Measurements from ENCODE around the gene TMEM117.

DNA sequence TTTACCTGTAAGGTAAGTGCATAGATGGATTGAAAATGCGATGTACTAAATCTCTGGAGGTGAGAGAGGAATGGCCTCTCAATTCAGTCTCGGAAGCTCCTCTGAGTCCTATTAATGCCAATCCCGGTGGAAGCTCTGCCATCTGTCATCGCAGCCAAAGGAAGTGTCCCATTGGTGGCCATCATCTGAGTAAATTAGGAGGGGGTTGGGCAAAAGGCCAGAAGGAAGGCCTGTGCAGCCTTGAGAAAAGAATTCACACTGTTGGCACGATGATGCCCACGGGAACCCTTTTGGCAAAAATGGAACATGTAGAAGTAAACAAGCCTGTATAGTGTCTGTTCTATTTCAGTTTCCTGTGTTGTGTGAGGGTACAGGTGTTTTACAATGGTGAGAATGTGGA is 545.5 kb downstream of the TMEM117 start:
- TF ChIP-seq, protein P1, sequence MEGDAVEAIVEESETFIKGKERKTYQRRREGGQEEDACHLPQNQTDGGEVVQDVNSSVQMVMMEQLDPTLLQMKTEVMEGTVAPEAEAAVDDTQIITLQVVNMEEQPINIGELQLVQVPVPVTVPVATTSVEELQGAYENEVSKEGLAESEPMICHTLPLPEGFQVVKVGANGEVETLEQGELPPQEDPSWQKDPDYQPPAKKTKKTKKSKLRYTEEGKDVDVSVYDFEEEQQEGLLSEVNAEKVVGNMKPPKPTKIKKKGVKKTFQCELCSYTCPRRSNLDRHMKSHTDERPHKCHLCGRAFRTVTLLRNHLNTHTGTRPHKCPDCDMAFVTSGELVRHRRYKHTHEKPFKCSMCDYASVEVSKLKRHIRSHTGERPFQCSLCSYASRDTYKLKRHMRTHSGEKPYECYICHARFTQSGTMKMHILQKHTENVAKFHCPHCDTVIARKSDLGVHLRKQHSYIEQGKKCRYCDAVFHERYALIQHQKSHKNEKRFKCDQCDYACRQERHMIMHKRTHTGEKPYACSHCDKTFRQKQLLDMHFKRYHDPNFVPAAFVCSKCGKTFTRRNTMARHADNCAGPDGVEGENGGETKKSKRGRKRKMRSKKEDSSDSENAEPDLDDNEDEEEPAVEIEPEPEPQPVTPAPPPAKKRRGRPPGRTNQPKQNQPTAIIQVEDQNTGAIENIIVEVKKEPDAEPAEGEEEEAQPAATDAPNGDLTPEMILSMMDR (IDR thresholded peaks at IDR 0.05): no peak
- TF ChIP-seq POLR2A (IDR thresholded peaks at IDR 0.05): no peak
- TF ChIP-seq EP300 (IDR thresholded peaks at IDR 0.05): no peak
- no peak for TF ChIP-seq POLR2AphosphoS5 (IDR thresholded peaks at IDR 0.05)

Measured in sigmoid colon (tissue), 4 donors.